ENCODE data around the gene YOD1. TPM values are rescaled to one million over a fixed set of nuclear protein-coding genes. Genes with fewer than 3 reads are reported as not detected.

YOD1 gene
- polyA plus RNA-seq, 1 donor from 2014 or later: 9.3 TPM

DNA sequence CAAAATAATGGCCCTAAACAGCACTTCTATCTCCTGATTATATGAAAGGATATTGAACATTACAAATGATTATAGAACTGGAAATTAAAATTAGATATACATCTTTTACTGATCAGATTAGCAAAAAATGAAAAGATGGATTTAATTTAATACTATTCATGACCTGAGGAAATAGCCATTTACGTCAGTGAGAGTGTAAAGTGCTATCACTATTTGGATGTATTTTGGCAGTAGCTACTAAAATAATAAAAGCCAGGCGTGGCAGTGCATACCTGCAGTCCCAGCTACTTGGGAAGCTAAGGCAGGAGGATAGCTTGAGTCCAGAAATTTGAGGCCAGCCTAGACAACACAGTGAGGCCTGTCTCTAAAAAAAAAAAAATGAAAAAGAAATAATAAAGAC is 42.9 kb upstream of the YOD1 start:
- H3K27ac ChIP-seq (ENCODE audit: low read length): no peak overlapping the region
- no peak overlapping the region for H3K4me3 ChIP-seq (ENCODE audit: low read length)
- H3F3A ChIP-seq (ENCODE audit: insufficient read depth, low read length, poor library complexity, severe bottlenecking): no peaks in the 10 kb centered on the region
- TF ChIP-seq MXI1 (conservative IDR thresholded peaks at IDR 0.05; ENCODE audit: poor library complexity, severe bottlenecking) (no peak), RAD21 (conservative IDR thresholded peaks at IDR 0.05) (no peak), EP300 (conservative IDR thresholded peaks at IDR 0.05; ENCODE audit: poor library complexity, severe bottlenecking) (no peak), POLR2AphosphoS5 (IDR thresholded peaks at IDR 0.05) (no peak), EZH2 (IDR thresholded peaks at IDR 0.05; ENCODE audit: borderline replicate concordance, insufficient read depth, low read length, poor library complexity, severe bottlenecking) (no peak), TAF1 (IDR thresholded peaks at IDR 0.05; ENCODE audit: low read depth) (no peak), SMC3 (conservative IDR thresholded peaks at IDR 0.05; ENCODE audit: poor library complexity) (no peak)
- TF ChIP-seq, protein P1, sequence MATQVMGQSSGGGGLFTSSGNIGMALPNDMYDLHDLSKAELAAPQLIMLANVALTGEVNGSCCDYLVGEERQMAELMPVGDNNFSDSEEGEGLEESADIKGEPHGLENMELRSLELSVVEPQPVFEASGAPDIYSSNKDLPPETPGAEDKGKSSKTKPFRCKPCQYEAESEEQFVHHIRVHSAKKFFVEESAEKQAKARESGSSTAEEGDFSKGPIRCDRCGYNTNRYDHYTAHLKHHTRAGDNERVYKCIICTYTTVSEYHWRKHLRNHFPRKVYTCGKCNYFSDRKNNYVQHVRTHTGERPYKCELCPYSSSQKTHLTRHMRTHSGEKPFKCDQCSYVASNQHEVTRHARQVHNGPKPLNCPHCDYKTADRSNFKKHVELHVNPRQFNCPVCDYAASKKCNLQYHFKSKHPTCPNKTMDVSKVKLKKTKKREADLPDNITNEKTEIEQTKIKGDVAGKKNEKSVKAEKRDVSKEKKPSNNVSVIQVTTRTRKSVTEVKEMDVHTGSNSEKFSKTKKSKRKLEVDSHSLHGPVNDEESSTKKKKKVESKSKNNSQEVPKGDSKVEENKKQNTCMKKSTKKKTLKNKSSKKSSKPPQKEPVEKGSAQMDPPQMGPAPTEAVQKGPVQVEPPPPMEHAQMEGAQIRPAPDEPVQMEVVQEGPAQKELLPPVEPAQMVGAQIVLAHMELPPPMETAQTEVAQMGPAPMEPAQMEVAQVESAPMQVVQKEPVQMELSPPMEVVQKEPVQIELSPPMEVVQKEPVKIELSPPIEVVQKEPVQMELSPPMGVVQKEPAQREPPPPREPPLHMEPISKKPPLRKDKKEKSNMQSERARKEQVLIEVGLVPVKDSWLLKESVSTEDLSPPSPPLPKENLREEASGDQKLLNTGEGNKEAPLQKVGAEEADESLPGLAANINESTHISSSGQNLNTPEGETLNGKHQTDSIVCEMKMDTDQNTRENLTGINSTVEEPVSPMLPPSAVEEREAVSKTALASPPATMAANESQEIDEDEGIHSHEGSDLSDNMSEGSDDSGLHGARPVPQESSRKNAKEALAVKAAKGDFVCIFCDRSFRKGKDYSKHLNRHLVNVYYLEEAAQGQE (IDR thresholded peaks at IDR 0.05; ENCODE audit: borderline replicate concordance): no peak
- TF ChIP-seq, protein P2, sequence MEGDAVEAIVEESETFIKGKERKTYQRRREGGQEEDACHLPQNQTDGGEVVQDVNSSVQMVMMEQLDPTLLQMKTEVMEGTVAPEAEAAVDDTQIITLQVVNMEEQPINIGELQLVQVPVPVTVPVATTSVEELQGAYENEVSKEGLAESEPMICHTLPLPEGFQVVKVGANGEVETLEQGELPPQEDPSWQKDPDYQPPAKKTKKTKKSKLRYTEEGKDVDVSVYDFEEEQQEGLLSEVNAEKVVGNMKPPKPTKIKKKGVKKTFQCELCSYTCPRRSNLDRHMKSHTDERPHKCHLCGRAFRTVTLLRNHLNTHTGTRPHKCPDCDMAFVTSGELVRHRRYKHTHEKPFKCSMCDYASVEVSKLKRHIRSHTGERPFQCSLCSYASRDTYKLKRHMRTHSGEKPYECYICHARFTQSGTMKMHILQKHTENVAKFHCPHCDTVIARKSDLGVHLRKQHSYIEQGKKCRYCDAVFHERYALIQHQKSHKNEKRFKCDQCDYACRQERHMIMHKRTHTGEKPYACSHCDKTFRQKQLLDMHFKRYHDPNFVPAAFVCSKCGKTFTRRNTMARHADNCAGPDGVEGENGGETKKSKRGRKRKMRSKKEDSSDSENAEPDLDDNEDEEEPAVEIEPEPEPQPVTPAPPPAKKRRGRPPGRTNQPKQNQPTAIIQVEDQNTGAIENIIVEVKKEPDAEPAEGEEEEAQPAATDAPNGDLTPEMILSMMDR (IDR thresholded peaks at IDR 0.05; ENCODE audit: poor library complexity, severe bottlenecking): no peak
- no peaks in the 10 kb centered on the region for H3K27me3 ChIP-seq (ENCODE audit: insufficient read depth, low read depth, low read length)
- no peak overlapping the region for H2AFZ ChIP-seq (ENCODE audit: low read depth, low read length)
- no peak overlapping the region for H3K4me2 ChIP-seq (ENCODE audit: low read length)
- no peaks in the 10 kb centered on the region for H3K9me2 ChIP-seq (ENCODE audit: insufficient read depth, low read length)
- H3K9me3 ChIP-seq (ENCODE audit: low read length): no peaks in the 10 kb centered on the region
- no peaks in the 10 kb centered on the region for H4K20me1 ChIP-seq (ENCODE audit: insufficient read depth)
- no peak overlapping the region for H3K9ac ChIP-seq (ENCODE audit: low read length)
- no peaks in the 10 kb centered on the region for H3K79me2 ChIP-seq (replicated peaks; ENCODE audit: insufficient read depth, low read length)
- no peaks in the 10 kb centered on the region for H3K36me3 ChIP-seq (ENCODE audit: insufficient read depth, low read length)

DNA sequence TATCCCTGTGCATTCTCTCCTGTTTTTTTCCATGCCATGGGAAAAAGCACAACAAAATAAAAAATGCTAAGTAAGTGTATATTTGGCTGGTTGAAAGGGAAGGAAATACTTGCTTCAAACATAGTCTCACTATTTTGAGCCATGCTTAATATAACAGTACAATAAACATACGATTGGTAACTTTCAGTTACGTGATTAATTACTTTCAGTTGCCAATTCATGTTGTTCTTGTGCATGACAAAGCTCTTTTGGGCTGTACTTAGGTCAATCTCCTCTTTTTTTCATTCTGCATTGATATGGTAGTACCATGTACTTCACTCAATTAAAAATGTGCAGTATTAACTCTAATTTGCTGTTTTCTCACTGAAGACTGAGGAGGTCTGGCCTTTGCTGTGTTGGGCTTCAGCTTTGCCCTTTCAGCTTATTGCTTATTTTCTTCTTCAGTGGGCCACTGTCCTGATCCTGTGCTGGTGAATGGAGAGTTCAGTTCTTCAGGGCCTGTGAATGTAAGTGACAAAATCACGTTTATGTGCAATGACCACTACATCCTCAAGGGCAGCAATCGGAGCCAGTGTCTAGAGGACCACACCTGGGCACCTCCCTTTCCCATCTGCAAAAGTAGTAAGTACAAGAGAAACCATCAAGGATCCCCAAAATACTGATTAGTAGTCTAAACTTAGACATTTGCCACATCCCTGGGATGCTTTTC is 40.3 kb upstream of the YOD1 start:
- Histone ChIP-seq H2AFZ (ENCODE audit: low read depth, low read length) (no peak overlapping the region), H3K27me3 (ENCODE audit: insufficient read depth, low read depth, low read length) (no peaks in the 10 kb centered on the region), H3K9me3 (ENCODE audit: low read length) (no peaks in the 10 kb centered on the region), H3F3A (ENCODE audit: insufficient read depth, low read length, poor library complexity, severe bottlenecking) (no peaks in the 10 kb centered on the region), H3K79me2 (replicated peaks; ENCODE audit: insufficient read depth, low read length) (no peaks in the 10 kb centered on the region), H3K4me2 (ENCODE audit: low read length) (no peak overlapping the region), H3K9ac (ENCODE audit: low read length) (no peak overlapping the region), H4K20me1 (ENCODE audit: insufficient read depth) (no peaks in the 10 kb centered on the region), H3K9me2 (ENCODE audit: insufficient read depth, low read length) (no peaks in the 10 kb centered on the region), H3K36me3 (ENCODE audit: insufficient read depth, low read length) (no peaks in the 10 kb centered on the region), H3K4me3 (ENCODE audit: low read length) (no peak overlapping the region), H3K27ac (ENCODE audit: low read length) (no peak overlapping the region)
- TF ChIP-seq EZH2 (IDR thresholded peaks at IDR 0.05; ENCODE audit: borderline replicate concordance, insufficient read depth, low read length, poor library complexity, severe bottlenecking) (no peak), RAD21 (conservative IDR thresholded peaks at IDR 0.05) (no peak), POLR2AphosphoS5 (IDR thresholded peaks at IDR 0.05) (no peak), TAF1 (IDR thresholded peaks at IDR 0.05; ENCODE audit: low read depth) (no peak), EP300 (conservative IDR thresholded peaks at IDR 0.05; ENCODE audit: poor library complexity, severe bottlenecking) (no peak), MXI1 (conservative IDR thresholded peaks at IDR 0.05; ENCODE audit: poor library complexity, severe bottlenecking) (no peak), SMC3 (conservative IDR thresholded peaks at IDR 0.05; ENCODE audit: poor library complexity) (no peak)
- TF ChIP-seq, protein P2 (IDR thresholded peaks at IDR 0.05; ENCODE audit: poor library complexity, severe bottlenecking): no peak
- TF ChIP-seq, protein P1 (IDR thresholded peaks at IDR 0.05; ENCODE audit: borderline replicate concordance): no peak

Data from neural cell (in vitro differentiated cells).